GM18951 (cell line): ENCODE results near the gene CASQ1.

ENCODE experiments used
- POLR2A ChIP-seq: IDR thresholded peaks from 4 replicates; pipeline ENCODE4 v1.6.1; 2011; ENCODE audit warnings: mild to moderate bottlenecking; ENCODE audit not compliant: insufficient read length, insufficient read depth; ENCODE audit errors: extremely low read depth
- in situ Hi-C: fragments of 300-500 bp; cut with MboI; formaldehyde crosslinking; loops from one replicate; pipeline ENCODE4 v1.12.0; 2022; ENCODE audit warnings: low sequenced_read_pairs, mixed read lengths, inconsistent platforms; ENCODE audit not compliant: unreplicated experiment

CASQ1 gene

GRCh38 chr1:160177667-160178066, 12.7 kb upstream of the CASQ1 start:
- no peak for TF ChIP-seq POLR2A
- in situ Hi-C loops, result no loop called here

GRCh38 chr1:160178731-160179130, 11.6 kb upstream of the CASQ1 start:
- no peak for TF ChIP-seq POLR2A
- in situ Hi-C loops, result no loop called here

GRCh38 chr1:160179336-160179735, 11.0 kb upstream of the CASQ1 start:
- no peak for TF ChIP-seq POLR2A
- in situ Hi-C loops, result no loop called here

- in situ Hi-C loops, result no loop called here
- TF ChIP-seq POLR2A, result no peak
Measured at GRCh38 chr1:160186246-160186645, 4.1 kb upstream of the CASQ1 start.

- in situ Hi-C loops, result no loop called here
- TF ChIP-seq POLR2A, result no peak
Measured at GRCh38 chr1:160186729-160187128, 3.6 kb upstream of the CASQ1 start.

- TF ChIP-seq POLR2A, result no peak
- in situ Hi-C loops, result no loop called here
Measured at GRCh38 chr1:160187407-160187806, 3.0 kb upstream of the CASQ1 start.

- no peak for TF ChIP-seq POLR2A
- in situ Hi-C loops, result no loop called here
Measured at GRCh38 chr1:160188341-160188740, 2.0 kb upstream of the CASQ1 start.

- no peak for TF ChIP-seq POLR2A
- in situ Hi-C loops, result no loop called here
Measured at GRCh38 chr1:160191756-160192155, 1.4 kb downstream of the CASQ1 start.

- in situ Hi-C loops, result no loop called here
- no peak for TF ChIP-seq POLR2A
Measured at GRCh38 chr1:160192234-160192633, 1.9 kb downstream of the CASQ1 start.

GRCh38 chr1:160193091-160193819, 2.9 kb downstream of the CASQ1 start:
- no peak for TF ChIP-seq POLR2A
- in situ Hi-C loops, result no loop called here

- no peak for TF ChIP-seq POLR2A
- in situ Hi-C loops, result no loop called here
Measured at GRCh38 chr1:160193832-160194736, 3.7 kb downstream of the CASQ1 start.

GRCh38 chr1:160194737-160195059, 4.3 kb downstream of the CASQ1 start:
- TF ChIP-seq POLR2A, result no peak
- in situ Hi-C loops, result no loop called here

GRCh38 chr1:160196143-160196542, 5.8 kb downstream of the CASQ1 start:
- TF ChIP-seq POLR2A, result no peak
- in situ Hi-C loops, result no loop called here

- in situ Hi-C loops, result no loop called here
- no peak for TF ChIP-seq POLR2A
Measured at GRCh38 chr1:160197231-160197630, 6.9 kb downstream of the CASQ1 start.
